Ovary (tissue), 9 donors: ENCODE results near the gene LRP10. TPM values are rescaled to one million over a fixed set of nuclear protein-coding genes. Genes with fewer than 3 reads are reported as not detected.

ENCODE experiments used
- DNase-seq, 5 donors: peaks; one replicate each; pipeline ENCODE4 v3.0.0-alpha.2; 2019 to 2020
- H3K27ac ChIP-seq, 2 donors: fragments of 200-600 bp; one replicate each; pipeline versions ENCODE4 v1.5.1 to v1.8.0; 2019 to 2022
- H3K27me3 ChIP-seq: fragments of 200-600 bp; one replicate; pipeline ENCODE4 v1.8.0; 2022
- H3K36me3 ChIP-seq: fragments of 200-600 bp; sonication (generic); one replicate; pipeline ENCODE4 v1.5.1; 2019
- H3K4me1 ChIP-seq: one replicate; pipeline ENCODE4 v1.8.1; 2013; ENCODE audit warnings: mild to moderate bottlenecking, moderate library complexity; ENCODE audit not compliant: insufficient read depth
- H3K4me3 ChIP-seq: fragments of 200-600 bp; sonication (generic); one replicate; pipeline ENCODE4 v1.5.1; 2017
- H3K9me3 ChIP-seq, 2 donors: fragments of 200-600 bp in 1 of 2; sonication (generic) in 1 of 2; one replicate each; pipeline versions ENCODE4 v1.5.1 to v1.8.1; 2013 to 2019; ENCODE audit warnings: mild to moderate bottlenecking in 1 of 2, moderate library complexity in 1 of 2
- CTCF ChIP-seq, 3 donors: fragments of 450-650 bp in 2 of 3; fragments of 200-600 bp in 1 of 3; IDR thresholded peaks; one replicate each; pipeline versions ENCODE4 v1.5.1 to v1.8.0; 2016 to 2022; ENCODE audit warnings: antibody characterized with exemption in 3 of 3, mild to moderate bottlenecking in 1 of 3
- EP300 ChIP-seq: sonication (generic); formaldehyde crosslinking; IDR thresholded peaks from one replicate; pipeline ENCODE4 v1.6.1; 2017; ENCODE audit warnings: antibody characterized with exemption
- POLR2A ChIP-seq: fragments of 450-650 bp; IDR thresholded peaks from one replicate; pipeline ENCODE4 v1.6.1; 2017; ENCODE audit warnings: antibody characterized with exemption, mild to moderate bottlenecking, moderate library complexity
- WGBS, 3 donors: extraction: QIAGEN DNeasy Blood & Tissue Kit in 1 of 3; methylation state at CpG; one replicate each; pipeline versions ENCODE4 v1.1.5 to v1.1.7; 2013 to 2017; 5-methylcytosine and 5-hydroxymethylcytosine counted together
- intact Hi-C, 4 donors: fragments of 100-400 bp; cut with DNase I; formaldehyde crosslinking; loops; one replicate each; pipeline versions ENCODE4 v1.11.0 to v1.15.1; 2022 to 2023
- polyA plus RNA-seq, 2 donors: library from polyadenylated mRNA; stranded (reverse); fragments of 200-250 nt in 1 of 2; fragments of 350-450 nt in 1 of 2; fragmentation: Illumina TruSeq in 1 of 2; extraction: RNeasy Lipid Tissue Mini Kit (QIAGEN cat#74804) in 1 of 2; gene quantifications; one replicate each; pipeline ENCODE4 v1.2.3, GENCODE V29; 2013 to 2014
- total RNA-seq, 7 donors: library from RNA; depleted of rRNA in 2 of 7; stranded (reverse); fragments of >200 nt in 2 of 7; fragmentation: NEBNext Ultra II Directional in 3 of 7; extraction: Animal tissue kit (Norgen Biotek cat#: 25700) in 3 of 7; gene quantifications; one replicate each; pipeline versions ENCODE4 v1.1.0 to v1.2.4, GENCODE V29; 2016 to 2023
- donor health status: DM: no; HTN: no; CAD: no; lungs with moderate emphysema.
- donor health status: DM: no; HTN: no; CAD: no.
- donor health status: Bipolar disorder and iron deficiency.
- donor health status: DM: yes; HTN: yes; CAD: no.
- donor health status: DM: no; HTN: no; CAD: no.
- donor health status: DM: yes; HTN: yes; CAD: no.

The LRP10 gene
- total and polyA plus RNA-seq, 9 donors: 32.4 to 122 (median 94.0) TPM

- WGBS, 3 donors: 10 to 19% (median 14%) methylated on average over 11 of the region's 11 CpGs
Measured at GRCh38 chr14:22887260-22887989, 15.9 kb downstream of the LRP10 start.

GRCh38 chr14:22887990-22888378 is 16.4 kb downstream of the LRP10 start:
- whole genome bisulfite sequencing, 3 donors: 72 to 79% (median 73%) methylated on average over 5 of the region's 5 CpGs
- DNase-seq: peak in 1 of 5 donors; percentile 36

More at GRCh38 chr14:22887260-22887989, 15.9 kb downstream of the LRP10 start:
- Histone ChIP-seq H3K36me3 (no peaks in the 10 kb centered on the region), H3K4me3 (peak overlapping the region; percentile 51), H3K9me3 (no peaks in the 10 kb centered on the region), H3K4me1 (peaks cover 6% of the 10 kb centered on the region), H3K27me3 (no peaks in the 10 kb centered on the region), H3K27ac (peak overlapping the region; percentile 10 to 72)
- peak; percentile 58 to 76 (median 66) for DNase-seq
- intact Hi-C loops: no loop called here
- no peak for TF ChIP-seq POLR2A
- no peak for TF ChIP-seq EP300
- no peak for TF ChIP-seq CTCF (IDR thresholded peaks at IDR 0.05)

GRCh38 chr14:22888662-22889061 is 17.1 kb downstream of the LRP10 start:
- Histone ChIP-seq H3K27ac (no peak overlapping the region), H3K4me3 (no peak overlapping the region), H3K27me3 (no peaks in the 10 kb centered on the region), H3K9me3 (no peaks in the 10 kb centered on the region), H3K4me1 (peaks cover 6% of the 10 kb centered on the region), H3K36me3 (no peaks in the 10 kb centered on the region)
- whole genome bisulfite sequencing, 3 donors: 56 to 72% (median 69%) methylated on average over 4 of the region's 4 CpGs
- intact Hi-C loops: no loop called here
- TF ChIP-seq EP300 (no peak), POLR2A (no peak), CTCF (IDR thresholded peaks at IDR 0.05) (no peak)
- DNase-seq: no peak

More at GRCh38 chr14:22887990-22888378, 16.4 kb downstream of the LRP10 start:
- intact Hi-C loops: no loop called here
- Histone ChIP-seq H3K9me3 (no peaks in the 10 kb centered on the region), H3K27ac (peak overlapping the region in 1 of 2 donors; percentile 72), H3K27me3 (no peaks in the 10 kb centered on the region), H3K4me1 (peaks cover 6% of the 10 kb centered on the region), H3K36me3 (no peaks in the 10 kb centered on the region), H3K4me3 (no peak overlapping the region)
- TF ChIP-seq POLR2A (no peak), EP300 (no peak), CTCF (IDR thresholded peaks at IDR 0.05) (no peak)

- H3K27ac ChIP-seq: no peak overlapping the region
- intact Hi-C loops: no loop called here
- peaks cover 6% of the 10 kb centered on the region for H3K4me1 ChIP-seq
- WGBS, 3 donors: 62 to 76% (median 74%) methylated on average over 1 of the region's 1 CpG
- no peaks in the 10 kb centered on the region for H3K27me3 ChIP-seq
- H3K9me3 ChIP-seq: no peaks in the 10 kb centered on the region
- DNase-seq: no peak
- H3K36me3 ChIP-seq: no peaks in the 10 kb centered on the region
- TF ChIP-seq EP300 (no peak), CTCF (IDR thresholded peaks at IDR 0.05) (no peak)
- no peak overlapping the region for H3K4me3 ChIP-seq
Measured at GRCh38 chr14:22890416-22890815, 18.9 kb downstream of the LRP10 start.
